Astrocyte (in vitro differentiated cells and primary cell): ENCODE data around the gene ZNF316. TPM values are rescaled to one million over a fixed set of nuclear protein-coding genes. Genes with fewer than 3 reads are reported as not detected.

Experiments
- DNase-seq: peaks from one replicate; pipeline ENCODE4 v3.0.0-alpha.2; 2010; ENCODE audit warnings: low read depth
- FAIRE-seq: peaks from 2 replicates; lab custom pipeline; 2011; peaks lifted over from hg19 to GRCh38; lab: Jason Lieb, UNC
- H2AFZ ChIP-seq: 2 replicates; pipeline ENCODE4 v1.6.0; 2012; ENCODE audit warnings: low read depth, low read length, inconsistent platforms
- H3K27ac ChIP-seq: 2 replicates; pipeline ENCODE4 v1.5.1; 2011; ENCODE audit warnings: low read depth, low read length, inconsistent platforms
- H3K27me3 ChIP-seq: 2 replicates; pipeline ENCODE4 v1.6.0; 2011; ENCODE audit warnings: low read length, inconsistent platforms; ENCODE audit not compliant: insufficient read depth
- H3K36me3 ChIP-seq: 2 replicates; pipeline ENCODE4 v1.5.1; 2011; ENCODE audit warnings: low read length, inconsistent platforms; ENCODE audit not compliant: insufficient read depth
- H3K4me1 ChIP-seq: 2 replicates; pipeline ENCODE4 v1.5.1; 2011; ENCODE audit warnings: low read length, inconsistent platforms; ENCODE audit not compliant: insufficient read depth
- H3K4me2 ChIP-seq: 2 replicates; pipeline ENCODE4 v1.6.0; 2012; ENCODE audit warnings: low read length, inconsistent platforms
- H3K4me3 ChIP-seq: 2 replicates; pipeline ENCODE4 v1.5.1; 2011; ENCODE audit warnings: low read depth, mild to moderate bottlenecking, low read length, inconsistent platforms; ENCODE audit not compliant: insufficient read depth
- H3K79me2 ChIP-seq: 2 replicates; pipeline ENCODE4 v1.6.0; 2012; ENCODE audit warnings: mild to moderate bottlenecking, low read length, inconsistent platforms; ENCODE audit not compliant: insufficient read depth
- H3K9ac ChIP-seq: 2 replicates; pipeline ENCODE4 v1.6.0; 2012; ENCODE audit warnings: mild to moderate bottlenecking, low read length, inconsistent platforms
- H3K9me3 ChIP-seq: 2 replicates; pipeline ENCODE4 v1.5.1; 2012; ENCODE audit warnings: low read depth, mild to moderate bottlenecking, low read length, inconsistent platforms; ENCODE audit not compliant: insufficient read depth
- H4K20me1 ChIP-seq: 2 replicates; pipeline ENCODE4 v1.6.0; 2012; ENCODE audit warnings: low read length, inconsistent platforms; ENCODE audit not compliant: insufficient read depth
- H3K27ac Mint-ChIP-seq: one replicate; pipeline ENCODE4 v1.8.0; 2021; ENCODE audit warnings: mild to moderate bottlenecking, mixed read lengths; ENCODE audit not compliant: unreplicated experiment
- H3K27me3 Mint-ChIP-seq: one replicate; pipeline ENCODE4 v1.8.0; 2021; ENCODE audit warnings: low read depth, mixed read lengths; ENCODE audit not compliant: unreplicated experiment
- H3K36me3 Mint-ChIP-seq: one replicate; pipeline ENCODE4 v1.8.0; 2021; ENCODE audit warnings: low read depth, mixed read lengths; ENCODE audit not compliant: unreplicated experiment
- H3K4me1 Mint-ChIP-seq: one replicate; pipeline ENCODE4 v1.8.0; 2021; ENCODE audit warnings: low read depth, mixed read lengths; ENCODE audit not compliant: unreplicated experiment
- H3K4me3 Mint-ChIP-seq: one replicate; pipeline ENCODE4 v1.8.0; 2021; ENCODE audit warnings: mild to moderate bottlenecking, moderate library complexity, mixed read lengths; ENCODE audit not compliant: unreplicated experiment
- H3K9me3 Mint-ChIP-seq: one replicate; pipeline ENCODE4 v1.8.0; 2021; ENCODE audit warnings: mild to moderate bottlenecking, mixed read lengths; ENCODE audit not compliant: unreplicated experiment
- CTCF ChIP-seq: IDR thresholded peaks from 2 replicates; pipeline ENCODE4 v1.5.1; 2011; ENCODE audit warnings: low read depth, mild to moderate bottlenecking, inconsistent platforms, low read length, moderate library complexity; ENCODE audit not compliant: insufficient read depth
- EZH2 ChIP-seq: IDR thresholded peaks from 2 replicates; pipeline ENCODE4 v1.6.1; 2012; ENCODE audit warnings: mild to moderate bottlenecking, low read length, inconsistent platforms; ENCODE audit not compliant: insufficient read depth
- total RNA-seq: library from RNA; stranded (reverse); gene quantifications from 2 replicates; pipeline ENCODE4 v1.2.1, GENCODE V29; 2021

ZNF316 gene
- total RNA-seq, 1 donor from 2014 or later: 22.8 TPM

GRCh38 chr7:6647541-6647940, 10.4 kb downstream of the ZNF316 start:
- Histone ChIP-seq H2AFZ (no peak overlapping the region), H3K4me3 (no peak overlapping the region), H3K9ac (no peak overlapping the region), H3K27me3 (no peaks in the 10 kb centered on the region), H3K79me2 (peaks cover 27% of the 10 kb centered on the region), H3K4me2 (no peak overlapping the region), H3K4me1 (no peaks in the 10 kb centered on the region), H3K9me3 (peaks cover 3% of the 10 kb centered on the region), H3K36me3 (peaks cover 4% of the 10 kb centered on the region), H4K20me1 (peaks cover 49% of the 10 kb centered on the region), H3K27ac (no peak overlapping the region)
- H3K27me3 Mint-ChIP-seq: no peaks in the 10 kb centered on the region
- H3K4me1 Mint-ChIP-seq: no peaks in the 10 kb centered on the region
- H3K9me3 Mint-ChIP-seq: peaks cover 10% of the 10 kb centered on the region
- H3K27ac Mint-ChIP-seq: no peak overlapping the region
- H3K4me3 Mint-ChIP-seq: no peak overlapping the region
- TF ChIP-seq EZH2 (no peak), CTCF (no peak)
- no peak for FAIRE-seq
- H3K36me3 Mint-ChIP-seq: peaks cover 35% of the 10 kb centered on the region
- no peak for DNase-seq

- H3K27ac Mint-ChIP-seq: no peak overlapping the region
- peaks cover 35% of the 10 kb centered on the region for H3K36me3 Mint-ChIP-seq
- peaks cover 4% of the 10 kb centered on the region for H3K36me3 ChIP-seq
- H3K79me2 ChIP-seq: peaks cover 27% of the 10 kb centered on the region
- no peak overlapping the region for H3K9ac ChIP-seq
- no peaks in the 10 kb centered on the region for H3K4me1 Mint-ChIP-seq
- peaks cover 4% of the 10 kb centered on the region for H3K9me3 ChIP-seq
- H3K4me3 Mint-ChIP-seq: no peak overlapping the region
- FAIRE-seq (no peak), DNase-seq (no peak)
- H3K27me3 ChIP-seq: no peaks in the 10 kb centered on the region
- no peak overlapping the region for H3K27ac ChIP-seq
- H2AFZ ChIP-seq: no peak overlapping the region
- no peaks in the 10 kb centered on the region for H3K27me3 Mint-ChIP-seq
- H3K9me3 Mint-ChIP-seq: peaks cover 10% of the 10 kb centered on the region
- no peak for TF ChIP-seq CTCF
- no peak for TF ChIP-seq EZH2
- H4K20me1 ChIP-seq: peaks cover 49% of the 10 kb centered on the region
- no peak overlapping the region for H3K4me3 ChIP-seq
- H3K4me1 ChIP-seq: no peaks in the 10 kb centered on the region
- no peak overlapping the region for H3K4me2 ChIP-seq
Measured at GRCh38 chr7:6648066-6648814, 11.1 kb downstream of the ZNF316 start.

GRCh38 chr7:6648815-6649104, 11.6 kb downstream of the ZNF316 start:
- H3K27ac Mint-ChIP-seq: no peak overlapping the region
- H3K36me3 ChIP-seq: peaks cover 4% of the 10 kb centered on the region
- FAIRE-seq: no peak
- peaks cover 27% of the 10 kb centered on the region for H3K79me2 ChIP-seq
- H3K27ac ChIP-seq: no peak overlapping the region
- TF ChIP-seq EZH2 (no peak), CTCF (no peak)
- H3K36me3 Mint-ChIP-seq: peaks cover 31% of the 10 kb centered on the region
- H3K4me2 ChIP-seq: no peak overlapping the region
- no peaks in the 10 kb centered on the region for H3K4me1 ChIP-seq
- no peak for DNase-seq
- H3K9me3 ChIP-seq: peaks cover 4% of the 10 kb centered on the region
- no peaks in the 10 kb centered on the region for H3K27me3 ChIP-seq
- H3K4me3 ChIP-seq: no peak overlapping the region
- no peak overlapping the region for H2AFZ ChIP-seq
- H3K9me3 Mint-ChIP-seq: peaks cover 10% of the 10 kb centered on the region
- no peak overlapping the region for H3K9ac ChIP-seq
- no peaks in the 10 kb centered on the region for H3K27me3 Mint-ChIP-seq
- no peak overlapping the region for H3K4me3 Mint-ChIP-seq
- H4K20me1 ChIP-seq: peaks cover 49% of the 10 kb centered on the region
- no peaks in the 10 kb centered on the region for H3K4me1 Mint-ChIP-seq
